K562 (cell line): ENCODE measurements around the gene SLC25A21. TPM values are rescaled to one million over a fixed set of nuclear protein-coding genes. Genes with fewer than 3 reads are reported as not detected.

Source experiments
- ATAC-seq: fragments of 200-7000 bp; cut with Tn5 transposase; 3 replicates; pipeline ENCODE4 v1.9.1; 2020; ENCODE audit warnings: moderate library complexity
- BruUV-seq: library from RNA; stranded (reverse); fragments of 400-500 nt; replicated peaks from 2 replicates; lab custom pipeline; 2021; lab: Mats Ljungman, UMichigan
- CTCF ChIA-PET: fragments of 300-600 bp; formaldehyde crosslinking; extraction: SDS; loops from one replicate; lab custom pipeline; 2021; ENCODE audit warnings: low intra/inter-chr PET ratio; lab: Yijun Ruan, JAX
- POLR2A ChIA-PET: fragments of 300-600, 350-650 bp; sonication (Branson Sonifier 250); formaldehyde crosslinking; extraction: SDS; loops from one replicate; lab custom pipeline; 2021; ENCODE audit warnings: antibody characterized with exemption, inconsistent platforms; lab: Yijun Ruan, JAX
- DNase-seq, 4 experiments: peaks; one replicate each; pipeline versions ENCODE4 v3.0.0 to v3.0.0-alpha.2; 2011 to 2018; ENCODE audit warnings: low spot score in 3 of 4, mixed read lengths in 3 of 4; ENCODE audit errors: extremely low read depth in 1 of 4
- FAIRE-seq: peaks from 2 replicates; lab custom pipeline; 2011; peaks lifted over from hg19 to GRCh38; lab: Jason Lieb, UNC
- H2AFZ ChIP-seq: 2 replicates; pipeline ENCODE4 v1.6.0; 2011; ENCODE audit warnings: low read depth, low read length, control low read depth, inconsistent platforms
- H3K27ac ChIP-seq: fragments of 200-600 bp; 3 replicates; pipeline ENCODE4 v1.8.0; 2011; ENCODE audit warnings: low read depth, mild to moderate bottlenecking, control low read depth, inconsistent platforms, low read length, moderate library complexity, mixed read lengths; ENCODE audit errors: extremely low read depth
- H3K27me3 ChIP-seq, 2 experiments: fragments of 300-600 bp in 1 of 2; 2 replicates in 1 of 2; 3 replicates in 1 of 2; pipeline versions ENCODE4 v1.6.0 to v1.8.0; 2011; ENCODE audit warnings: inconsistent platforms in 2 of 2, low read length in 2 of 2, mild to moderate bottlenecking in 1 of 2, mixed read lengths in 1 of 2, moderate library complexity in 1 of 2; ENCODE audit not compliant: control insufficient read depth in 2 of 2, insufficient read depth in 2 of 2
- H3K36me3 ChIP-seq: fragments of 300-600 bp; 3 replicates; pipeline ENCODE4 v1.8.0; 2011; ENCODE audit warnings: mild to moderate bottlenecking, low read length, inconsistent platforms; ENCODE audit not compliant: control insufficient read depth, insufficient read depth
- H3K4me1 ChIP-seq, 2 experiments: fragments of 200-600 bp in 1 of 2; replicated peaks in 1 of 2; 2 replicates in 1 of 2; 3 replicates in 1 of 2; pipeline versions ENCODE4 v1.5.1 to v1.8.0; 2011; ENCODE audit warnings: inconsistent platforms in 2 of 2, low read length in 2 of 2, mild to moderate bottlenecking in 1 of 2, mixed read lengths in 1 of 2, moderate library complexity in 1 of 2; ENCODE audit not compliant: control insufficient read depth in 2 of 2, insufficient read depth in 2 of 2
- H3K4me2 ChIP-seq: 2 replicates; pipeline ENCODE4 v1.6.1; 2011; ENCODE audit warnings: low read length, control low read depth, inconsistent platforms, mixed read lengths; ENCODE audit not compliant: insufficient read depth
- H3K4me3 ChIP-seq: fragments of 200-600 bp; sonication (generic), shearing (Covaris generic); 2 replicates; pipeline ENCODE4 v1.5.1; 2016; ENCODE audit warnings: control low read depth, inconsistent platforms
- H3K79me2 ChIP-seq: fragments of 200-600 bp; 3 replicates; pipeline ENCODE4 v1.8.0; 2011; ENCODE audit warnings: low read length, inconsistent platforms; ENCODE audit not compliant: control insufficient read depth, insufficient read depth
- H3K9ac ChIP-seq, 2 experiments: 2 replicates each; pipeline versions ENCODE4 v1.6.0 to v1.6.1; 2011; ENCODE audit warnings: low read depth in 2 of 2, low read length in 2 of 2, control low read depth in 1 of 2, inconsistent platforms in 1 of 2, mild to moderate bottlenecking in 1 of 2, mixed read lengths in 1 of 2; ENCODE audit not compliant: insufficient read depth in 1 of 2
- H3K9me1 ChIP-seq: one replicate; pipeline ENCODE4 v1.6.0; 2011; ENCODE audit warnings: inconsistent platforms, mild to moderate bottlenecking, low read length, moderate library complexity; ENCODE audit not compliant: control insufficient read depth, insufficient read depth
- H3K9me3 ChIP-seq: replicated peaks from 2 replicates; pipeline ENCODE4 v1.5.1; 2011; ENCODE audit warnings: low read depth, low read length, inconsistent platforms; ENCODE audit not compliant: control insufficient read depth, insufficient read depth
- H4K20me1 ChIP-seq: replicated peaks from 2 replicates; pipeline ENCODE4 v1.6.1; 2011; ENCODE audit warnings: low read length, inconsistent platforms, mixed read lengths; ENCODE audit not compliant: control insufficient read depth, insufficient read depth
- BACH1 ChIP-seq: fragments of 200-800 bp; sonication (Bioruptor generic); IDR thresholded peaks from 2 replicates; pipeline ENCODE4 v1.6.1; 2016; ENCODE audit warnings: missing genetic modification characterization, missing compliant biosample characterization
- RAD21 ChIP-seq, 2 experiments: fragments of 250-450 bp in 1 of 2; fragments of 450-650 bp in 1 of 2; sonication (Bioruptor Pico) in 1 of 2; formaldehyde crosslinking in 1 of 2; IDR thresholded peaks in 1 of 2; conservative IDR thresholded peaks in 1 of 2; 2 replicates each; pipeline versions ENCODE4 v1.4.0 to v1.8.0; 2020 to 2022; ENCODE audit warnings: mild to moderate bottlenecking in 2 of 2, moderate library complexity in 1 of 2
- THAP7 ChIP-seq: fragments of 250-450 bp; sonication (Bioruptor Pico); IDR thresholded peaks from 2 replicates; pipeline ENCODE4 v1.5.0; 2021
- ZNF133 ChIP-seq: fragments of 250-450 bp; sonication (Bioruptor Pico); IDR thresholded peaks from 2 replicates; pipeline ENCODE4 v1.4.0; 2020; ENCODE audit warnings: mild to moderate bottlenecking
- ZNF75A ChIP-seq: fragments of 450-650 bp; formaldehyde crosslinking; IDR thresholded peaks from 2 replicates; pipeline ENCODE4 v1.4.0; 2020; ENCODE audit warnings: mild to moderate bottlenecking
- WGBS: fragments of 100-300 bp; shearing (Covaris generic); methylation state at CpG from one replicate; pipeline ENCODE4 v1.1.6; 2016; ENCODE audit warnings: low coverage, mixed read lengths; ENCODE audit not compliant: insufficient coverage; ENCODE audit errors: missing lambda C conversion rate; 5-methylcytosine and 5-hydroxymethylcytosine counted together
- in situ Hi-C: fragments of 300-500 bp; cut with MboI; formaldehyde crosslinking; loops from 4 replicates; pipeline ENCODE4 v1.15.0; 2018; ENCODE audit warnings: inconsistent platforms, mixed read lengths
- intact Hi-C: fragments of 100-400 bp; cut with micrococcal nuclease; formaldehyde crosslinking; loops from 2 replicates; pipeline ENCODE4 v1.14.2; 2022
- polyA plus RNA-seq, 8 experiments: library from polyadenylated mRNA; depleted of rRNA in 4 of 8; stranded (reverse) in 5 of 8; unstranded in 3 of 8; fragments of >200 nt; fragmentation: Nextera tagmentation in 2 of 8; fragmentation: Illumina TruSeq in 1 of 8; extraction: Ambion mirVana in 2 of 8; extraction: Trizol in 1 of 8; gene quantifications; 2 replicates each; pipeline versions ENCODE4 v1.2.1 to v1.2.3, GENCODE V29; 2011 to 2014; ENCODE audit warnings: inconsistent platforms in 1 of 8, missing spikeins in 1 of 8
- total RNA-seq, 7 experiments: library from RNA; depleted of rRNA in 6 of 7; stranded (reverse); fragments of >200 nt in 6 of 7; fragmentation: Illumina TruSeq in 2 of 7; extraction: Trizol in 2 of 7; gene quantifications; 2 replicates each; pipeline versions ENCODE4 v1.2.1 to v1.2.3, GENCODE V29; 2011 to 2021; ENCODE audit warnings: low replicate concordance in 1 of 7

SLC25A21 gene
- total and polyA plus RNA-seq, 9 of the 15 experiments (the other 6 are each of a cell fraction or from before 2014, with no cell fraction given), result 15.2 to 46.7 (median 28.7) TPM

DNA sequence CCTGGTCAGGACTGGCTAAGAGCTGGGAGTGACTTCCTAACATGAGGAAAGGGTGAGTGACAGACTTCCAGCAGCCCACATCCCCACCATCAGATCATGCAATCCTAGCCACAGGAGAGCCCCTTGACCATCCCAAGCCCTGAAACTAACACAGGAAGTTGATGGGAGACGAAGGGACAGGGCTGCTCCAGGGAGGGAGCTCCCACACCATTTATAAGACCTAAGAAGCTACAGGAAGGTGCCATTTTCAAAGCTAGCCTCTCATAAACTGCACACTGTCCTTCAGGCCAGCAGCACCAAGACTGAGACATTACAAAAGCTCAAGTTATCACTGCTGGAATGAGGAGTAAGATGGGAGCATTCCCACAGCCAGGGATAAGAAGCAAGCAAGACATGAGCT, 19.4 kb downstream of the SLC25A21 start:
- intact Hi-C loops (loop anchor here (5.0 kb wide), 1 partner anchor 44 kb away; the partner anchor contains the start of gene MIPOL1), in situ Hi-C loops (loop anchor here (25.0 kb wide), 1 partner anchor 1316 kb away; the partner anchor contains the start of gene BRMS1L)
- WGBS, result no CpG with 5 or more reads among the region's 1 CpG
- Histone ChIP-seq H3K9ac (peak overlapping the region in 1 of 2 experiments; percentile 55; a peak in 2 of 4 replicates), H3K27me3 (no peaks in the 10 kb centered on the region), H3K27ac (no peak overlapping the region), H4K20me1 (no peaks in the 10 kb centered on the region), H3K9me1 (no peaks in the 10 kb centered on the region), H3K79me2 (peaks cover 83% of the 10 kb centered on the region), H3K9me3 (no peaks in the 10 kb centered on the region; the same call in 1 of the 2 replicates), H3K4me1 (peaks cover 0 to 8% of the 10 kb centered on the region in 2 experiments; a peak in 2 of 5 replicates), H3K4me2 (no peak overlapping the region), H3K36me3 (no peaks in the 10 kb centered on the region; the same call in 2 of the 3 replicates), H3K4me3 (no peak overlapping the region), H2AFZ (no peak overlapping the region)
- ATAC-seq (peak; percentile 56), FAIRE-seq (no peak), DNase-seq (no peak)
- peak in 1 of 2 experiments; percentile 34; a peak in 2 of 4 replicates for TF ChIP-seq RAD21 (CRISPR knock-in tag; conservative IDR thresholded peaks at IDR 0.05 in 1 of 2, IDR thresholded peaks at IDR 0.05 in 1 of 2)
- TF ChIP-seq BACH1 (tag), result no peak
- no TSS peak for BruUV-seq
- ChIA-PET POLR2A (interaction anchor here (0.6 to 0.9 kb wide), 2 partner anchors 15 to 192 kb away, joined by 3 read pairs; no protein-coding TSS in a partner anchor), CTCF (no interaction called here)

DNA sequence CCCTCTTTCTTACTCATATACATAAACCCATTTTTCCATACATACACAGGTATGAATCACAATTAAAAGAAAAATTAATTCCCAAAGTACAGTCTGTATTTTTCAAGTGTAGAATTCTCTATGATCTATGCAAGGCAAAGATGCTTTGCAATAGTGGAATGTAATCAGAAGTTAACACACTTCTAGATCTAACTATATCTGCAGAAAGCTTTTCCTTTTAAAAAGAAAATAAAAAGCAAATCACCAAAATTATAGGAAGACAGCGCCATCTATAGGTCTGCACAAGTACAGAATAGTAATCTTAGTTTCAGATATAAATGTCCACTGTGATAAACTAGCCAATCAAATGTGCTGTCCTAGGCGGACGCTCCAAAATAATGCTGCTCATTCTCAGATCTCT, 22.0 kb downstream of the SLC25A21 start:
- intact Hi-C loops, result loop anchor here (2.0 to 5.0 kb wide), 3 partner anchors 47 to 502 kb away; partner anchors contain the start of gene MIPOL1
- in situ Hi-C loops, result loop anchor here (25.0 kb wide), 1 partner anchor 1313 kb away; the partner anchor contains the start of gene BRMS1L
- Histone ChIP-seq H3K4me2 (no peak overlapping the region), H3K36me3 (no peaks in the 10 kb centered on the region; the same call in 2 of the 3 replicates), H3K9me1 (no peaks in the 10 kb centered on the region), H3K9me3 (no peaks in the 10 kb centered on the region), H3K4me3 (no peak overlapping the region), H4K20me1 (no peaks in the 10 kb centered on the region; the same call in 1 of the 2 replicates), H3K4me1 (peaks cover 5 to 8% of the 10 kb centered on the region in 2 experiments; a peak in 3 of 5 replicates), H3K9ac (no peak overlapping the region), H3K27me3 (no peaks in the 10 kb centered on the region), H3K79me2 (peaks cover 67% of the 10 kb centered on the region), H2AFZ (no peak overlapping the region), H3K27ac (no peak overlapping the region)
- FAIRE-seq (peak; percentile 71), DNase-seq (peak in 2 of 4 experiments; percentile 46 to 47), ATAC-seq (peak; percentile 69)
- 0% methylated on average over 3 of the region's 3 CpGs for WGBS
- POLR2A ChIA-PET, result no interaction called here
- BruUV-seq, result no TSS peak
- CTCF ChIA-PET, result interaction anchor here (0.6 to 2.5 kb wide), 8 partner anchors 48 to 945 kb away, joined by 3 to 20 read pairs (median 4); partner anchors contain the start of gene MIPOL1
- TF ChIP-seq ZNF75A, result no peak
- TF ChIP-seq THAP7 (CRISPR knock-in tag), result no peak
- TF ChIP-seq ZNF133 (CRISPR knock-in tag), result no peak
- peak in 1 of 2 experiments; percentile 64; a peak in 3 of 4 replicates for TF ChIP-seq RAD21 (CRISPR knock-in tag; conservative IDR thresholded peaks at IDR 0.05 in 1 of 2, IDR thresholded peaks at IDR 0.05 in 1 of 2)
